ENCODE data around the gene ZSCAN4. TPM values are rescaled to one million over a fixed set of nuclear protein-coding genes. Genes with fewer than 3 reads are reported as not detected.

ZSCAN4 gene
- polyA plus RNA-seq, 2 of the 4 experiments (the other 2 are of a cell fraction) = 0.04 TPM; not detected in 1

GRCh38 chr19:57623091-57623490, 45.6 kb upstream of the ZSCAN4 start:
- Histone ChIP-seq H3K4me3 (no peak overlapping the region), H3K4me2 (no peak overlapping the region), H3K27ac (no peak overlapping the region), H3K9me3 (peaks cover 99% of the 10 kb centered on the region), H3K4me1 (no peaks in the 10 kb centered on the region)
- no peak for TF ChIP-seq EHMT2 (IDR thresholded peaks at IDR 0.05; ENCODE audit: low read depth)
- no peak for TF ChIP-seq HOXB5 (CRISPR knock-in tag; IDR thresholded peaks at IDR 0.05)
- no peak for TF ChIP-seq CEBPB (IDR thresholded peaks at IDR 0.05)
- ChIA-PET POLR2A (no interaction called here), CTCF (no interaction called here)
- ATAC-seq (no peak), FAIRE-seq (no peak), DNase-seq (ENCODE audit: low read depth in 1 of 2, low spot score in 1 of 2) (no peak)

GRCh38 chr19:57632987-57633831, 35.5 kb upstream of the ZSCAN4 start, which contains the start of gene ZNF211:
TSS of gene ZNF211 (plus strand) at chr19:57633168. CDS start at chr19:57633347, 179 bp downstream.
- H3K4me2 ChIP-seq = peak within 1 kb of the TSS; percentile 69
- FAIRE-seq (peak; percentile 68), ATAC-seq (peak; percentile 99 to 100), DNase-seq (ENCODE audit: low read depth in 1 of 2, low spot score in 1 of 2) (peak; percentile 94 to 95)
- peak within 1 kb of the TSS; percentile 78 to 89 for H3K27ac ChIP-seq
- ChIA-PET CTCF (interaction anchor here (0.6 to 1.5 kb wide), 4 partner anchors 15 to 328 kb away, joined by 3 to 4 read pairs (median 4); partner anchors contain the start of gene ZNF134), POLR2A (interaction anchor here (0.6 to 3.0 kb wide), 5 partner anchors 19 to 1265 kb away, joined by 3 to 16 read pairs (median 4); partner anchors contain the start of genes ZNF134, ZNF586 and ZNF606)
- WGBS (ENCODE audit: missing lambda C conversion rate) = 11% methylated on average over 34 of the region's 59 CpGs
- peaks cover 71% of the 10 kb centered on the region for H3K9me3 ChIP-seq
- peak within 1 kb of the TSS; percentile 71 for H3K4me3 ChIP-seq
- no peaks in the 10 kb centered on the region for H3K4me1 ChIP-seq
- TF ChIP-seq RARB (CRISPR knock-in tag; IDR thresholded peaks at IDR 0.05) (no peak), MAZ (IDR thresholded peaks at IDR 0.05; ENCODE audit: borderline replicate concordance, low read depth, low read length) (no peak; the same call in 1 of the 2 replicates), HES2 (IDR thresholded peaks at IDR 0.05) (no peak), FOXS1 (CRISPR knock-in tag; IDR thresholded peaks at IDR 0.05) (no peak), ZSCAN20 (CRISPR knock-in tag; IDR thresholded peaks at IDR 0.05) (no peak), HDAC2 (IDR thresholded peaks at IDR 0.05) (no peak), E2F6 (IDR thresholded peaks at IDR 0.05; ENCODE audit: borderline replicate concordance, low read depth) (no peak), HMGXB4 (CRISPR knock-in tag; IDR thresholded peaks at IDR 0.05; ENCODE audit: borderline replicate concordance) (no peak), CBX8 (IDR thresholded peaks at IDR 0.05) (no peak), PHF8 (IDR thresholded peaks at IDR 0.05; ENCODE audit: borderline replicate concordance, low read depth) (peak; percentile 55; the same call in 1 of the 2 replicates), FOSB (CRISPR knock-in tag; IDR thresholded peaks at IDR 0.05) (no peak), MAX (IDR thresholded peaks at IDR 0.05) (peak; percentile 36; the same call in 1 of the 2 replicates), RFX5 (IDR thresholded peaks at IDR 0.05) (no peak), MYC (IDR thresholded peaks at IDR 0.05; ENCODE audit: borderline replicate concordance, low read length) (no peak), KDM1A (IDR thresholded peaks at IDR 0.05; ENCODE audit: low read depth) (no peak), KDM5A (IDR thresholded peaks at IDR 0.05) (no peak), HOXA7 (CRISPR knock-in tag; IDR thresholded peaks at IDR 0.05) (no peak), GATA3 (IDR thresholded peaks at IDR 0.05; ENCODE audit: borderline replicate concordance) (no peak), CHD4 (IDR thresholded peaks at IDR 0.05; ENCODE audit: borderline replicate concordance) (no peak), REST (IDR thresholded peaks at IDR 0.05) (no peak), NR3C1 (IDR thresholded peaks at IDR 0.05) (no peak), EHF (CRISPR knock-in tag; IDR thresholded peaks at IDR 0.05) (no peak), ZNF302 (CRISPR knock-in tag; IDR thresholded peaks at IDR 0.05) (no peak), NPAS2 (CRISPR knock-in tag; IDR thresholded peaks at IDR 0.05; ENCODE audit: borderline replicate concordance) (no peak), POLR2AphosphoS2 (conservative IDR thresholded peaks at IDR 0.05; ENCODE audit: low read length) (no peak), USF2 (IDR thresholded peaks at IDR 0.05) (no peak), HOXB13 (CRISPR knock-in tag; IDR thresholded peaks at IDR 0.05; ENCODE audit: low read depth) (no peak), CHD2 (IDR thresholded peaks at IDR 0.05; ENCODE audit: low read length, partially characterized antibody) (no peak)

Data from A549 (cell line).